Activated CD4-positive, alpha-beta T cell treated with anti-CD3 and anti-CD28 coated beads, Interleukin-2, amount 10 ng/mL, durations not matched to agents 24 days and 14 days (primary cell): ENCODE data around the gene BORCS5. TPM values are rescaled to one million over a fixed set of nuclear protein-coding genes. Genes with fewer than 3 reads are reported as not detected.
"Not testable (repeated sequence)": the region's sequence is repeated elsewhere in the genome, so short reads cannot be mapped to it uniquely, and the experiment has no call there.

Source experiments
- DNase-seq: peaks from one replicate; pipeline ENCODE4 v3.0.0; 2022
- H3K27ac Mint-ChIP-seq: one replicate; pipeline ENCODE4 v1.8.0; 2022; ENCODE audit warnings: mild to moderate bottlenecking, mixed read lengths
- H3K27me3 Mint-ChIP-seq: one replicate; pipeline ENCODE4 v1.8.0; 2022; ENCODE audit warnings: mixed read lengths
- H3K36me3 Mint-ChIP-seq: one replicate; pipeline ENCODE4 v1.8.0; 2022; ENCODE audit warnings: low read depth, mild to moderate bottlenecking, mixed read lengths
- H3K4me1 Mint-ChIP-seq: one replicate; pipeline ENCODE4 v1.8.0; 2021; ENCODE audit warnings: mixed read lengths
- H3K4me3 Mint-ChIP-seq: one replicate; pipeline ENCODE4 v1.8.0; 2022; ENCODE audit warnings: mild to moderate bottlenecking, moderate library complexity, mixed read lengths
- H3K9me3 Mint-ChIP-seq: one replicate; pipeline ENCODE4 v1.8.0; 2021; ENCODE audit warnings: mixed read lengths
- intact Hi-C: fragments of 100-400 bp; cut with micrococcal nuclease; formaldehyde crosslinking; loops from one replicate; pipeline ENCODE4 v1.15.1; 2023
- total RNA-seq: library from RNA; stranded (reverse); gene quantifications from 2 replicates; pipeline ENCODE4 v1.2.3, GENCODE V29; 2022

Gene BORCS5
- total RNA-seq, 1 donor from 2014 or later, result 34.0 TPM

DNA sequence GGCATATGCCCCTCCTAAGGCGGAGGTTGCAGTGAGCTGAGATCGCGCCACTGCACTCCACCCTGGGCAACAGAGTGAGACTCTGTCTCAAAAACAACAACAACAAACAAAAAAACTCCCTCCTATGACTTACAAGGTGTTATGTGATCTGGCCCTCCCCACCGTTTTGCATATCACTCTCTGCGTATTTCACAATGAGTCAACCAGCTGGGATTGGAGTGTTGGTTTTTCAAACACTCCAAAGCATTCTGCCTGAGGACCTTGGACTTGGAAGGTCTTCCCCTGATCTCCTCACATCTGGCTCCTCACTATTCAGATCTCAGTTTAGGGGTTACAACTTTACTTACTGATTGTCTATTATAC, 20.8 kb upstream of the BORCS5 start:
- Mint-ChIP-seq H3K36me3 (no peaks in the 10 kb centered on the region), H3K4me3 (no peak overlapping the region), H3K27ac (no peak overlapping the region), H3K27me3 (peaks cover 4% of the 10 kb centered on the region), H3K9me3 (no peaks in the 10 kb centered on the region), H3K4me1 (peaks cover 30% of the 10 kb centered on the region)
- DNase-seq, result no peak
- intact Hi-C loops, result loop anchor here (10.0 kb wide), 1 partner anchor 71 kb away; the partner anchor contains the start of gene LRP6

DNA sequence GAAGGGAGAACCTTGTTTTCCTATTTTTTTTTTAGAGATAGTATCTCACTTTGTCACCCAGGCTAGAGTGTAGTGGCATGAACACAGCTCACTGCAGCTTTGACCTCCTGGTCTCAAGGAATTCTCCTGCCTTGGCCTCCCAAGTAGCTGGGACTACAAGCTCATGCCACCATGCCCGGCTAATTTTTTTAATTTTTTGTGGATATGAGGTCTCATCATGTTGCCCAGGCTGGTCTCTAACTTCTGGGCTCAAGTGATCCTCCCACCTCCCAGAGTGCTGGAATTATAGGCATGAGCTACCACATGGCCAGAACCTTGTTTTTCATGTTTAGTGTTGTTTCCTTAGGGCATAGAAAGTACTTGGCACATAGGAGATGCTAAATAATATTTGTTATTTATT, 20.4 kb upstream of the BORCS5 start:
- no peak for DNase-seq
- Mint-ChIP-seq H3K9me3 (no peaks in the 10 kb centered on the region), H3K36me3 (no peaks in the 10 kb centered on the region), H3K4me3 (no peak overlapping the region), H3K27me3 (peaks cover under 1% of the 10 kb centered on the region), H3K4me1 (peaks cover 26% of the 10 kb centered on the region), H3K27ac (no peak overlapping the region)
- intact Hi-C loops, result loop anchor here (10.0 kb wide), 1 partner anchor 72 kb away; the partner anchor contains the start of gene LRP6

DNA sequence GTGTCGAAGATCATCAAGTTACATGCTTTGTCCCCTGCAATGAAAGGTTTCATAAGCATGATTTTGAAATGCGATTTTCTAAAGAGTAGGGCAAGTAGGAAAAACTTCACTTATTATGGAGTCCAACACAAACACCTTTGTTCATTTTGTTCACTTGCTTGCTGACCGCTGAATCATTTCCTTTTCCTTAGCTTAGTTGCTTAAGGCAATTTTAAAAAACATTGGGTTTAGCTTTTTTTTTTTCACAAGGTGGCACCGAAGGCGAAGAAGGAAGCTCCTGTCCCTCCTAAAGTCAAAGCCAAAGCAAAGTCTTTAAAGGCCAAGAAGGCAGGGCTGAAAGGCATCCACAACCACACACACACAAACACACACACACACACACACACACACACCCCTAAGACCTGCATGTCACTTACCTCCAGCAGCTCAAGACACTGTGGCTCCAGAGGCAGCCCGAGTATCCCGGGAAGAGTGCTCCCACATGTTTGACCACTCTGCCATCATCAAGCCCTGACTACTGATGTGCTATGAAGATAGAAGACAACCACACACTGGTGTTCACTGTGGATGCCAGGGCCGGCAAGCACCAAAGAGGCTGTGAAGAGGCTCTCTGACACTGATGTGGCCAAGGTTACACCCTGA, 18.2 kb upstream of the BORCS5 start:
- Mint-ChIP-seq H3K27ac (no peak overlapping the region), H3K36me3 (no peaks in the 10 kb centered on the region), H3K9me3 (no peaks in the 10 kb centered on the region), H3K27me3 (no peaks in the 10 kb centered on the region), H3K4me1 (peaks cover 22% of the 10 kb centered on the region), H3K4me3 (no peak overlapping the region)
- DNase-seq, result no peak
- intact Hi-C loops, result loop anchor here (10.0 kb wide), 1 partner anchor 74 kb away; the partner anchor contains the start of gene LRP6

DNA sequence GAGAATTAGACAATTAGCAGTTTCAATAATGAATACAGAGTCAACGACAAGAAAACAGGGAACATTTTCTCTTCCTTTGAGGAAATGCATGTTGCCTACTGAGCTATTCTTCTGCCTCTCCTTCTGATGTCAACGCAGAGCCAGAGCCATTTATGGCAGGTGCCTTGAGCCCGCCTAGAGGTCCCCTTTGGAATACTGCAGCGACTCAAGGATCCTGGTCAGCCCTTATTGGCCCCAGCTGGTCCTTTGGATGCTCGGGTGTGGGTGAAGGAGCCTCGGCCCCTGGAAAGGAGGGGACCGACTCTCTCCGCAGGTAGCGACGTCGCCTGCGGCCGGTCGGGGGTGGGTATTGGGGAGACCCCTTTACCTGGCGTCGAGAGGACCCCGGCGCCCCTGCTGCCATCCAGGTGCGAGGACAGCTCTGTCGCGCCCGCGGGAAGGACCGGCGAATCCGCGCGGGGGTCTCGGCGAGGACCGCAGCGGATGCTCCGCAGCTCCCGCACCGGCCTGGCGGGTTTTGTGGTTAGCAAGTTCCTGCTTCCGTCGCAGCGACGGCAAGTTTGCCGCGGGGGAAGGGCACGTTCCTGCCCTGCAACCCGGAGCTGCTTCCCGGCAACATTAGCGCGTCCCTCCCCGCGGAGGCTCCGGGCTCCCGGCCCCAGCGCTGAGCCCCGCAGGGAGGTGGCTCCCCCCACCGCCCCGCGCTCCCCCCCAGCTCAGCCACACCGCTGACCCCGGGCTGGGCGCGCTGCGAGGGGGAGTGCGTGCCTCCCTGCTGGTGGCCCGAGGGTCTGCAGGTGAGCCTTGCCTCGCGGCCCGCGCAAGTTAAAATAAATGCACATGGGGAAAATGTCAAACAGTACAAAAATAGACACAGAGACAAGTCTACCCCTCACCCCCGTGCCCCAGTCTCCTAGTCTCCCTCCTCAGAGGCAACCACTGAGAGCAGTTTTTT, 6.9 kb upstream of the BORCS5 start, which contains the start of gene MANSC1:
TSS of gene MANSC1 (minus strand) at position 532 of the 955 bp plus-strand sequence. CDS start 6,928 bp downstream, outside the sequence.
- peaks cover 24% of the 10 kb centered on the region for H3K4me1 Mint-ChIP-seq
- no peaks in the 10 kb centered on the region for H3K36me3 Mint-ChIP-seq
- peak within 1 kb of the TSS; percentile 62 for H3K4me3 Mint-ChIP-seq
- no peaks in the 10 kb centered on the region for H3K9me3 Mint-ChIP-seq
- DNase-seq, result peak; percentile 85
- peaks cover 1% of the 10 kb centered on the region for H3K27me3 Mint-ChIP-seq
- intact Hi-C loops, result no loop called here
- H3K27ac Mint-ChIP-seq, result peak within 1 kb of the TSS; percentile 47

DNA sequence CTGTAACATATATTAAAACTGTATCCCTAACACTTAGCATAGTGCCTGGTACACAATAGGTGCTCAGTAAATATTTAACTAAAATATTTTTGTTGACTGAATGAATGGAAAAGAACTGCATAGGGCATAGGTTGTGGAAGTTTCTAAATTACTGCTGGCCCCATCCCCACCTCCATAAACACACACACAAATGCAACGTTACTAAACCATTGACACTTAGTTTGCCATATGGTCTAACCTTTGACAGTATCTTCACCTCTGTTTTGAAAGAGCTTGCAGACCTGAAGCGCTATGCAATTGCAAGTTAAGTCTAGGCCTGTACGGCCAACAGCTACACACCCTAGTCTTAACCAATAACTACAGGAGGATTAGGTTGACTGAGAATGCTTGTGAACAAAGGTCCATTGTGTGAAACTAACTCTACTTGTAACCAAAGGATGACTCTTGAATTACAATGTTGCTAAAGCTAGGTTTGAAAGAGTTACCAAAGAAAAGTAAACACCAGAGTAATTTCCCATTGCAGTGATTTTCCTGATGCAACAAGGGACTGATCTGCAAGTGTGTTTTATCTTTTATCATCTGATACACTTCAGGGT, 5.9 kb upstream of the BORCS5 start:
- peaks cover 1% of the 10 kb centered on the region for H3K27me3 Mint-ChIP-seq

DNA sequence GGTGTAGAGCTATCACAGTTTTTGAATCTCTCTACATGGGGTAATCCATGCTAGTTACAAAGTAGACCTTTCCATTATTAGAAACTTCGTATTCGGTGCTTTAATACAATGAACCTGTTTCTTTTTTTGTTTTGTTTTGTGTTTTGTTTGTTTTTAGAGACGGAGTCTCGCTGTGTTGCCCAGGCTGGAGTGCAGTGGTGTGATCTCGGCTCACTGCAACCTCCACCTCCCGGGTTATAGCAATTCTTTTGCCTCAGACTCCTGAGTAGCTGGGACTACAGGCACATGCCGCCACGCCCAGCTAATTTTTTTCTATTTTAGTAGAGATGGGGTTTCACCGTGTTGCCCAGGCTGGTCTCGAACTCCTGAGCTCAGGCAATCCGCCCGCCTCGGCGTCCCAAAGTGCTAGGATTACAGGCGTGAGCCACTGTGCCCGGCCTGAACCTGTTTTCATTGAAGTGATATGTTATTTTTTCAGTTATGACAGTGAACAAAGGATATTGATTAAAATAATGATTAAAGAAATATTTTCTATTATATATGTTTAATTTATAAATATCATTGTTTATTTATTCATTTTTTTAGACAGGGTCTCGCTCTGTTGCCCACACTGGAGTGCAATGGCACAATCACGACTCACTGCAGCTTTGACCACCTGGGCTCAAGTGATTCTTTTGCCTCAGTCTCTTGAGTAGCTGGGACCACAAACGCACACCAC, 5.3 kb upstream of the BORCS5 start:
- peaks cover 33% of the 10 kb centered on the region for H3K4me1 Mint-ChIP-seq
- H3K27ac Mint-ChIP-seq, H3K27me3 Mint-ChIP-seq, H3K4me3 Mint-ChIP-seq, DNase-seq, H3K9me3 Mint-ChIP-seq, intact Hi-C loops, H3K36me3 Mint-ChIP-seq: not testable (repeated sequence)

More for the DNA sequence above, 5.9 kb upstream of the BORCS5 start:
- Mint-ChIP-seq H3K36me3 (no peaks in the 10 kb centered on the region), H3K4me1 (peaks cover 27% of the 10 kb centered on the region), H3K4me3 (peak overlapping the region; percentile 62), H3K27ac (peak overlapping the region; percentile 18), H3K9me3 (no peaks in the 10 kb centered on the region)
- no peak for DNase-seq
- intact Hi-C loops, result no loop called here

DNA sequence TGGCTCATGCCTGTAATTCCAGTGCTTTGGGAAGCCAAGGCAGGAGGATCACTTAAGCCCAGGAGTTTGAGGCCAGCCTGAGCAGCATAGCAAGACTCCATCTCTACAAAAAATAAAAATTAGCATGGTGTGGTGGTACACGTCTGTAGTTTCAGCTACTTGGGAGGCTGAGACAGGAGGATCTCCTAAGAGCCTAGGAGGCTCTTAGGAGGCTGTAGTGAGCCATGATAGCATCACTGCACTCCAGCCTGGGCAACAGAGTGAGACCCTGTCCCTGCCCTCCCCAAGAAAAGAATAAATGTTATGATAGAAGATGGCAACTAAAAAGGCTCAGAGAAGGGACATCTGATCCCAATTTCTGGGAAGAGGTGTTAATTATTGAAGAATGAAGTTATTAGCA, 3.6 kb upstream of the BORCS5 start:
- intact Hi-C loops, result no loop called here
- no peak overlapping the region for H3K27ac Mint-ChIP-seq

DNA sequence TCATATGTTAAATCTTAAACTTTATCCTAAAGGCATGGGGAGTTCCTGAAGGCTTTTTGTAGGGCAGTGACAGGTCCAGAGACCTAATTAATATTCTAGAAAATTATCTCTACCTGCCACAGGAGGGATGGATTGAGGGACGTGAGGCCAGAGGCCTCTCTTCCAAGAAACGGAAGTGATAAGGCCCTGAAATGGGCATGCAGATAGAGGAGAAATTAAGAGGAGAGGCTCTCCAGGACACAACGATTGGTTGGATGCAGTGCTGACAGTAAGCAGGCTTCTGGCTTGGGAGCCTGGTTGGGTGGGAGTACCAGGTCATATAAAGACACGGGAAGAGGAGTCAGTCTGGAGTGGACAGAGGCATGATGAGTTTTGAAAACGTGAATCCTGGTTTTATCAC, 3.1 kb upstream of the BORCS5 start:
- peaks cover 2% of the 10 kb centered on the region for H3K36me3 Mint-ChIP-seq
- H3K4me3 Mint-ChIP-seq, result no peak overlapping the region
- no peaks in the 10 kb centered on the region for H3K27me3 Mint-ChIP-seq
- H3K27ac Mint-ChIP-seq, result no peak overlapping the region
- H3K9me3 Mint-ChIP-seq, result no peaks in the 10 kb centered on the region
- intact Hi-C loops, result no loop called here
- no peak for DNase-seq
- H3K4me1 Mint-ChIP-seq, result peaks cover 41% of the 10 kb centered on the region

More for the DNA sequence above, 3.6 kb upstream of the BORCS5 start:
- Mint-ChIP-seq H3K36me3 (peaks cover 2% of the 10 kb centered on the region), H3K27me3 (peaks cover under 1% of the 10 kb centered on the region), H3K4me3 (no peak overlapping the region), H3K9me3 (no peaks in the 10 kb centered on the region), H3K4me1 (peaks cover 37% of the 10 kb centered on the region)
- no peak for DNase-seq

DNA sequence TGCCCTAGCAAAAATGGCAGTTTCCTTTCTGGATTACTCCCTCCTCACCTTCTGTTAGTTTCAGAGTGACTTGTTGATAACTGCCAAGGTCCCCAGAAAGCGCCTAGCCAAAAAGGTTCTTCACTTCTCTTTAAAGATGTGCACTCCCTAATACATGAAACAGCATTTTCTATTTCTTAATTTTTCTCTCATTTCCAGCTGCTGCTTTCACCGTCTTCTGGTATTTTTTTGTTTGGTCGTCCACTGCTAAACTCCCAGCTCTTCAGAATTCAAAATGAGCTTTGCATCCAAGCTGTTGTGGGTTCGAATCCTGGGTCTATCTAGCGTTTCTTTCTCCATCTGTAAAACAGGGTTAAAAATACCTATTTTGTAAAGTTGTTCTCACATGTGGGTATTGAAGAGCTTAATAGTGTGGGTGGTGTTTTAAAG, 397 bp upstream of the BORCS5 start:
- Mint-ChIP-seq H3K4me1 (peaks cover 40% of the 10 kb centered on the region), H3K27me3 (no peaks in the 10 kb centered on the region), H3K36me3 (peaks cover 6% of the 10 kb centered on the region), H3K9me3 (no peaks in the 10 kb centered on the region), H3K4me3 (peak overlapping the region; percentile 98), H3K27ac (peak overlapping the region; percentile 99)
- intact Hi-C loops, result loop anchor here (2.0 kb wide), 3 partner anchors 340 to 708 kb away; partner anchors contain the start of genes ETV6 and GPR19
- no peak for DNase-seq

DNA sequence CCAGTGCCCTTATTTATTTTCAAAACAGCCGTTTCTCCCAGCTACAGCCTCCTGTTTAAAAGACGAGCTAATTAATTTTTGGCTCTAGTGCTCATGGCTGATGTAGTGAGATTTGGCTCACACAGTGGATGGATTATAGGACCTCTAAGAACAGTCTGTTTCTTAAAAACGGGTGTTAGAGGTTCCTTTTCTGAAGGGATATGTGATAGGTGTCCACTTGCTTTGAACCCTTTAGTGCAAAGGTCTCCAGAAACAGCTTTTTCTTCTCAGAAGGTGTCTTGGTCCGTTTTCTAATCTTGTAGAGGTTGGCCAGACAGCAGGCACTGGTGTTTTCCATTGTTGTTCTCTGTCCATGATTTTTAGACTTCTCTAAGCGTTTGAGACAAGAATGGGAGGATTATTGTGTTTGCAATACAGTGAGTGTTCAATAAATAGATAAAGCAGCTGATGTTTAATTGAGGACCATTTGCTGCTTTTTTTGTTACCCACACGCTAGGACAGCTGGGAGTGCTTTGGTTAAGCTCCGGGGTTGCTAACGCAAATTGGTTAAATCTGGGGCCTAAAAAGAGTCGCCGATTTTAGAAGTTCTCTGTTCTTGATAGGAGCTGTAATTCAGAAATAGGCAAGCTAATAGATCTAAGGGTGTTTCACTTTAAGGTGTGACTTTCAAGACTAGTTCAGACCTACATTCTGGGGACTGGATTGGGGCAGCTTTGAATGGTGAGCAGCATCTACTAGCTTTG, 1.0 kb downstream of the BORCS5 start:
- H3K4me3 Mint-ChIP-seq, result peak overlapping the region; percentile 98
- peak overlapping the region; percentile 99 for H3K27ac Mint-ChIP-seq
- peaks cover 12% of the 10 kb centered on the region for H3K36me3 Mint-ChIP-seq
- H3K9me3 Mint-ChIP-seq, result no peaks in the 10 kb centered on the region
- no peaks in the 10 kb centered on the region for H3K27me3 Mint-ChIP-seq
- H3K4me1 Mint-ChIP-seq, result peaks cover 46% of the 10 kb centered on the region
- intact Hi-C loops, result loop anchor here (1.0 to 2.0 kb wide), 6 partner anchors 205 to 709 kb away; partner anchors contain the start of genes CDKN1B, CREBL2, ETV6 and GPR19
- DNase-seq, result peak; percentile 69

DNA sequence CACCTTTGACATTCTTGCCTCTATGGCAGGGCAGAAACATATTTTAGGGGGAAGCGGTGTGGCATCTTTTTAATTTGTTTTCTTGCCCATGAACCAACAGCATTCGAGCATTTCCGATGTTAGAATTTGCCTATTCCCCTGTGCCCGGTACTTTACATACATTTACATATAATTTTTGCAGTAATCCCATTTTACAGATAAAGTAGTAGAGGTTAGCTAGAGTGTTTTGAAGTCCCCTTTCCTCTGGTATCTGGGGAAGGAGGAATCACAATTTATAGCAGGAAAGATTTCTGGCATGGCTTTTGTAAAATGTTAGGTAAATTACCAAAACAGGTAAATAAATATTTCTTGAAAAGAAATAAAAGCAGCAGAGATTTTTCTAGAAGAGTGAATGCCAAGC, 1.6 kb downstream of the BORCS5 start:
- intact Hi-C loops, result no loop called here
- peak overlapping the region; percentile 98 for H3K4me3 Mint-ChIP-seq

DNA sequence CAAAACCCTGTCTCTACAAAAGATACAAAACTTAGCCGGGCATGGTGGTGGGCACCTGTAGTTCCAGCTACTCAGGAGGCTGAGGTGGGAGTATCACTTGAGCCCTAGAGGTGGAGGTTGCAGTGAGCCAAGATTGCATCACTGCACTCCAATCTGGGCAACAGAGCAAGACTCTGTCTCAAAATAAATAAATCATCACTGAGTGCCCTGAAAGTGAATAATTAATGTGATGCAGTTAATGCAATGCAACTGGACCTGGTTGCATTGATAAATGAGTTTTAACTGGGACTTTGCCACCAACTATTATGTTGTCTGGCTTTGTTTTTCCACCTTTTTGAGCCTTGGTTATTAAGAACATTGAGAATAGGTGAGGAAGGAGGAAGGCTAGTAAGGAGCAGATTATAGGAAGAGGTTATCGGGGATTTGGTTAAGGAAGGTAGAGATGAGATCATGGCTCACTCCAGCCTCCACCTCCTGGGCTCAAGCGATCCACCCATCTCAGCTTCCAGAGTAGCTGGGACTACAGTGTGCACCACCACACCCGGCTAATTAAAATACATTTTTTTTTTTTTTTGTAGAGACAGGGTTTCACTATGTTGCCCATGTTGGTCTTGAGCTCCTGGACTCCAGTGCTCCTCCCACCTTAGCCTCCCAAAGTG, 8.0 kb downstream of the BORCS5 start:
- intact Hi-C loops, result no loop called here
- H3K36me3 Mint-ChIP-seq, result peaks cover 45% of the 10 kb centered on the region
- H3K4me3 Mint-ChIP-seq, result no peak overlapping the region
- H3K27ac Mint-ChIP-seq, result no peak overlapping the region
- peaks cover 39% of the 10 kb centered on the region for H3K4me1 Mint-ChIP-seq
- no peaks in the 10 kb centered on the region for H3K27me3 Mint-ChIP-seq
- peaks cover 5% of the 10 kb centered on the region for H3K9me3 Mint-ChIP-seq
- DNase-seq, result no peak

More for the DNA sequence above, 1.6 kb downstream of the BORCS5 start:
- peaks cover 44% of the 10 kb centered on the region for H3K4me1 Mint-ChIP-seq
- no peak for DNase-seq
- peak overlapping the region; percentile 99 for H3K27ac Mint-ChIP-seq
- no peaks in the 10 kb centered on the region for H3K9me3 Mint-ChIP-seq
- no peaks in the 10 kb centered on the region for H3K27me3 Mint-ChIP-seq
- H3K36me3 Mint-ChIP-seq, result peaks cover 15% of the 10 kb centered on the region
